ENCODE measurements around the gene TUBB4B.
A peak's percentile ranks its signal among the peaks of the same experiment; 100 is the strongest.

Gene TUBB4B

DNA sequence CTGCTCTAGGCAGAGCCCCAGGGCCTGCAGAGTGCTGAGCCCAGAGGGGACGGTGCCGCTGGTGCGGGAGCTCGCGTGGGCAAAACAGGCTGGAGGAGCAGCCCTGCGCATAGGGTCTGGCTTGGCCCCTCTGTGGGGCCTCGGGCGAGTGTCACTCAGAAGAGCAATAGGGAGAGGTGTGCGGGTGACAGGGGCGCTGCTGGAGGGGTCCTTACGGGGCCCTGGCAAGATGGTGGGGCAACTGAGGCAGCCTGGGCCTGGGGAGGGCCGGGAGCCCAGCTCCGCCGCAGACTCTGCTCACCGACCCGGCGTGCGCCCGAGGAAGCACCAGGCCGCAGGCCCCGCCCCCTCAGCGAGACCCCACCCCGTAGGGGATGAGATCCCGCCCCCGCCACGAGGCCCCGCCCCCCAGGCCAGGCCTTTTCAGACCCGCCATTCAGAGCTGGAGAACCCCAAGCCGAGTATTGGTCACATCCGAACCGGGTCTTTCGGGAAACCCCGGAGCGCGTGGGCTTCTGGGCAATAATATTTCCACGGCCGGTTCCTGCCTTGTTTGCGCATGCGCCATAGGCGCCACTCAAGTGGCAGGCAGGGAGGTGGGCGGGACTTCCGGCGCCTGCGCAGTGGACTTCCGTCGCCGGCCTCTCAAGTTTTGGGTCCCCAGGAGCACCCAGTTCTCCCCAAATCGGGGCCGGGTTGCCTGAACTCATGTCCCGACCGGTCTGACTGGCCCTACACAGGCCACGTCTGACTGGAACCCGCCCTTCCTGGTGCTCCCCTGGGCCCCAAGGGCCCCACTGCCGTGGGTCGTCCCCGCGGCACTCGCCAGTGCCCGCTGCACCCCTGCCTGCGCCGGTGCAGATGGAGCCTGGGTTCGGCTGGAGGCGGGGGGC is 17.8 kb upstream of the TUBB4B start:
- peak; percentile 96 for DNase-seq
- in situ Hi-C loops (cut with MboI; ENCODE audit: low pct_unique_long_range_greater_than_20kb, low sequenced_read_pairs): no loop called here

DNA sequence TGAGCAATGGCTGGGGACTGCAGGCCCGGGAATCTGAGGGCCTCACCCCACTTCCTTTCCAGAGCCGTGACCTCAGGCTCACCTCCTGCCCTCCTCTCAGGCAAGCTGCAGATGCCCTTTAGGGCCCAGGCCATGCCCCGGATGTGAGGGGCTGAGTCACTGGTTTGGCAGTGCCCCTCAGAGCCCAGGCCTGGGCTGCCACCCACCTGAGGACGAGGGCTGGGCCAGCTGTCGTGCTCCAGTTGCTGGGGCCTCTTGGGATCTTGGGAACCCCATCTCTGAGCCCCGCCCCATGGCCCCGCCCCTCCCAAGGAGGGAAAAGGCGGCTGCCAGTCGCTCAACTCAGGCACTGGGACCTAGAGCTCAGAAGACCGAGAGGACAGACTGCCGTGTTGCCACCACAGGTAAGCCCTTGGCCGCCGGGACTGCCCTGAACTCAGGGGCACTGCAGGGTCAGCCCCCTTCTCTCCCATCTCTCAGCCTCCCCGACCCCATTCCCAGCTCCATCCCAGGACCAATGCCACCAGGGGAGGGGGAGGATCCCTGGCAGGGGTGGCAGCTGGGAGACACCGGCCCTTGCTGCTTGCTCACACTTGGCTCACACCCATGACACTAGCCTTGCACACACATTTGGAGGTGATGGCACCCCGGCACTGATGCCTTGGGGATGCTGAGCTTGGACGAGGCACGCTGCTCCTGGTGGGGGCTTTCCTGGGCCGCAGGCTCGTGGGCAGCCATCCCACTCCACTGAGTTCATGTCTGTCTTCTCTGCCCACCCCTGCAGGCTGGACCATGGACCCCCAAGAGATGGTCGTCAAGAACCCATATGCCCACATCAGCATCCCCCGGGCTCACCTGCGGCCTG is 16.0 kb upstream of the TUBB4B start, which contains the start of gene CYSRT1:
CYSRT1 (plus strand) TSS at position 345 of the 865 bp plus-strand sequence; CDS start at position 793, 448 bp downstream.
- DNase-seq: no peak
- in situ Hi-C loops (cut with MboI; ENCODE audit: low pct_unique_long_range_greater_than_20kb, low sequenced_read_pairs): no loop called here

DNA sequence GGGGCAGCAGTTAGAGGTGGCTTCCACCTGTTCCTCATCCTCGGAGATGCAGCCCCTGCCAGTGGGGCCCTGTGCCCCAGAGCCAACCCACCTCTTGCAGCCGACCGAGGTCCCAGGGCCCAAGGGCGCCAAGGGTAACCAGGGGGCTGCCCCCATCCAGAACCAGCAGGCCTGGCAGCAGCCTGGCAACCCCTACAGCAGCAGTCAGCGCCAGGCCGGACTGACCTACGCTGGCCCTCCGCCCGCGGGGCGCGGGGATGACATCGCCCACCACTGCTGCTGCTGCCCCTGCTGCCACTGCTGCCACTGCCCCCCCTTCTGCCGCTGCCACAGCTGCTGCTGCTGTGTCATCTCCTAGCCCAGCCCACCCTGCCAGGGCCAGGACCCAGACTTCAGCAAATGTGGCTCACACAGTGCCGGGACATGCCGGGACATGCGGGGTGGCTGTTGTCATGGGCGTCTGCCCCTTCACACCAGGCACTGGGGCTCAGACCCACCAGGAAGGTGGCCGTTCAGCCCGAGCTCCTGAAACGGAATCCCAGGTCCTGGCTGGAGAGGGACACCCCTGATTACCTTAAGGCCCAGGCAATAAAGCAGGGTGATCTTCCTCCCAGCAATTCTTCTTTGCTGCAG is 15.3 kb upstream of the TUBB4B start:
- DNase-seq: no peak
- in situ Hi-C loops (cut with MboI; ENCODE audit: low pct_unique_long_range_greater_than_20kb, low sequenced_read_pairs): no loop called here

DNA sequence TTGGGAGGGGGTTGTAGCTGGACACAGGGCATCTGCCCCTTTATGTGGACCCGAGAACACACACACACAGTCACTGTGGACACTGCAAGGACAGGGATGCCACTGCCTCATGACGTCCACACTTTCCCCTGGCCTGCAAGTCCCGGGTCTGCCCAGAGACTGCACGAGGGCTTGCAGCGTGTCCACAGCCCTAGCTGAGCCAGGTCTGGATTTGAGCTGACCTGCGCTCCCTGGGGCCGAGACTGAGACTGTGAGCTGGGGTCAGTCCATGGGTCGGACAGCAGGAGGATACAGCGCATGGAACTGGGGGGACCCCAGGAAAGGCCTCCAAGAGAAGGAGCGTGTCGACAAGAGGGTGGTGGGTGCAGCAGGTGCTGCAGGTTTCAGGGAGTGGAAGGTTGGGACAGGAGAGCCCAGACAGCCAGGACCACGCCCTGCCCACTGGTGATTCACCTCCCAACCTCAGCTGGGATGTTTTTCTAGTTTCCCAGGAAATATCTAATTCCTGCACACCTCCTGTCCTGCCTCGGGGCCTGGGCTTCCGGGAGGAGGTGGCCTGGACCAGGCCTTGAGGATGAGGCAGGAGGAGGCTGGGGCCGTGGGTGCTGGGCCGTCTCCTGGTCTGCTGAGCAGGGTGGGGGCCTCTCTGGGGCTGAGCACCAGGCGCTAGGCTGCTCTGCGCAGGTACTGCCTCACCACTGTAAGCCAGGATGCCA is 14.6 kb upstream of the TUBB4B start:
- in situ Hi-C loops (cut with MboI; ENCODE audit: low pct_unique_long_range_greater_than_20kb, low sequenced_read_pairs): no loop called here
- DNase-seq: no peak

DNA sequence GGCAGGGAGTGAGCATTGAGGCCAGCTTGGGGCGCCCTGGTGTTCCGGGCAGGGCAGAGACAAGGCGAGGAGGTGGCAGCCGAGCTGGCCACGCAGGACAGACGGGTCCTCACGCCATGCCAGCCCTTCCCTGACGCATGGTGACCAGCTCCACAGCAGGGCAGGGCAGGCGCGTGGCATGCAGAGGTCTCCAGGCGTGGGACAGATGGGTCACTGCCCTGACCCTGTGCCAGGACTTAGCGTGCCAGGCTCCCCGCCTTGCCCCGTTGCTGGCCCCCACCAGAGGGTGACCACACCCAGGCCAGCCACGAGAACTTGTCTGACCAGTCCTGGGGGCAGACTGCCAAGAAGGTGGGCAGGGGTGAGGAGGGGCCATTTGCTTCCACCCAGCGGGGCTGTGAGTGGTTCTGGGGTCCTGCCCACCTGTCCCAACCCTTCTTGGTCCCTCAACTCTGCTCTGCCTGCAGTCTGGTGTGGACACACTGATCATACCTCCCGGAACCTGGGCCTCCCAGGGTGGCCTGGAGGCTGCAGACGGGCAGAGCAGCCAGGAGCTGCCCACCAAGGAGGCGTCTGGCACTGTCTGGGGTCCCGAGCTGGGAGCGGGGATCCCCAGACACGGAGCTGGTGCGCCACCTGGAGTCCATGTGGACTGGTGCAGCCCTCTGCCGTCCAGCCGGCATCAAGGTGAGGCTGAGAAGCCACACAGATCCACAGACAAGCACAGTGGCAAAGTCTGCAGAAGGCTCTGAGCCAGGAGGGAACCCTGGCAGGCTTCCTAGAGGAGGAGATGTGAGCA is 13.8 kb upstream of the TUBB4B start, which contains the start of gene RNF224:
RNF224 (plus strand) TSS at position 449 of the 799 bp plus-strand sequence. CDS start 834 bp downstream, outside the sequence.
- peak; percentile 86 for DNase-seq
- in situ Hi-C loops (cut with MboI; ENCODE audit: low pct_unique_long_range_greater_than_20kb, low sequenced_read_pairs): no loop called here

DNA sequence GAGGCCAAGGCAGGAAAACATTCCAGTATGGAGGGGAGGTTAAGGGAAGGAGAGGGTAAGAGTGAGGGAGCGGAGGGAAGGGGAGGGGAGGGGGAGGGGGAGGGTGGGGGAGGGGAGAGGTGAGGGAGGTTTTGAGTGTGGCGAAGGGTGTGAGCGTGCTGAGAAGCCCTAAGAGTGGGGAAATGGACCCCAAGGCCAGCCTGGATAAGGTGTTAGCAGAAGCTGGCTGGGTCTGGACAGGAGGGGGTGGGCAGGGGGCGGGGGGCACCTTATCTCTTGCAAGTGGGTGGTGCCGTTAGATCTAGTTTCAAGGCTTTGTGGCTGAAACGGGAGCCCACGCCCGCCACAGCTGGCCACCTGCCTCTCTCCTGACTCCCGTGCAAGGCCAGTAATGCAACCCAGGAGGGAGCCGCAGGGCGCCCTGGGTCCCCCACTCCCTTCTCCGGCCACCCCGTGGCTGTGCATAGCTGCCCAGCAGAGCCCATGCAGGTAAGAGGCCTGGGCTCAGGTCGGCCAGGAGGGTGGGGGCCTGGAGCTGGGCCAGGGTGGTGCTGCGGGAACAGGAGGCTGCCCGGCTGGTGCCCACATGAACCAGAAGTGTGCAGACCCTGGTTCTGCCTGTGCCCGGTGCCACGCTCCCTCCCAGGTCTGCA is 13.1 kb upstream of the TUBB4B start:
- in situ Hi-C loops (cut with MboI; ENCODE audit: low pct_unique_long_range_greater_than_20kb, low sequenced_read_pairs): no loop called here
- DNase-seq: no peak

DNA sequence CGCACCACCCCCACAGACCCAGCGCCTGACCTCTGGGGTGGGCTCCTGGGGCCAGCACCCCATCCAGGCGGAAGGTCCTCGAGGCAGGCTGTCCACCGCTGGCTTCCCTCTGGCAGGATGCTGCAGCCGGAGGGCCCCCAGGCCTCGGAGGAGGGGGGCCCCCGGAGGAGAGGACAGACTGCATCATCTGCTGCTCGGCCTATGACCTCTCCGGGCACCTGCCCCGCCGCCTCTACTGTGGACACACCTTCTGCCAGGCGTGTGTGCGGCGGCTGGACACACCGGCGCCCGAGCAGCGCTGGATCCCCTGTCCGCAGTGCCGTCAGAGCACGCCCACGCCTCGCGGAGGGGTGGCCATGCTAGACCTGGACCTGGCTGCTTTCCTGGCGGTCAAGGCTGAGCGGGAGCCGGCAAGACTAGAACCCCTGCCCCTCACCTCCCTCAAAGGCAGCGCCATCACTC is 12.6 kb upstream of the TUBB4B start:
- DNase-seq: no peak
- in situ Hi-C loops (cut with MboI; ENCODE audit: low pct_unique_long_range_greater_than_20kb, low sequenced_read_pairs): no loop called here

DNA sequence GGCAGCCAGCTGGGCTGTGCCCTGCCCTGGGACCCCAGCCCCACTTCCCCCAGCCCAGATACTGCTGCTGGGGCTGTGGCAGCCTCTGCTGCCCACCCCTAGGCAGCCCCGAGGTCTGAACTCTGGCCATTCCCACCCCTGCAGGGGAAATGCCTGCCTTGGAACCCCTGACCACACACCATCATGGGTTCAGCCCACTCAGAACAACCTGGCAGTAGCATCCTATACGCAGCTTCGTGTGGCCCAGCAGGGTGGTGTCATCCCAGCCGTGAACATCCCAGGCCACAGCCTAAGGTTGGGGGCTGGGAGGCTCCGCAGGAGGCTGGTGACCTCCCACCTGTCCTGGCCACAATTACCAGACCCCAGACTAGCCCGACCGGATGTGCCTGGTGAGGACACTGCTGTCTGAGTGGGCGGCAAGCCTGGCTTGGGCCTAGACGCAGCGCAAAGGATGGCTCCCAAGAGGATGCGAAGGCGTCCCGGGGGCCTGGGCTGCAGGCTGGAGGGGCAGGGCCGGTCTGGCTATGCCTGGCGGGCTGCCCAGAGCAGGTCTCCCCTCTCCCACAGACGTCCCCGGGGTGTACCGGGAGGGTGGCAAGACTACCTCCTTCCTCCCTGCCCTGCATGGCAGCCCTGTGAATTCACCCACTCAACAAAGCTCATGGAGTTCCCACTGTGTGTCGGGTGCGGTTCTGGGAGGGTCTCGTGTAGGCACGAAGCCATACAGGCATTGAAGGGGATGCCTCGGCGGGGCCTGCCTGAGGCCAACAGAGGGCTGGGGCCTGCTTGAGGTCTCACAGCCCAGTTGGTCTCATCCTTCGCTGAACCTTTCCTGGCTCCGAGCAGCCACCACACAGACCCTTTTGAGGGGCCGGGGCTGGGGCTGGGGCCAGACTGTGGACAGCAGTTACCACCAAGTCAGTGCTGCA is 11.9 kb upstream of the TUBB4B start:
- DNase-seq: no peak
- in situ Hi-C loops (cut with MboI; ENCODE audit: low pct_unique_long_range_greater_than_20kb, low sequenced_read_pairs): no loop called here

DNA sequence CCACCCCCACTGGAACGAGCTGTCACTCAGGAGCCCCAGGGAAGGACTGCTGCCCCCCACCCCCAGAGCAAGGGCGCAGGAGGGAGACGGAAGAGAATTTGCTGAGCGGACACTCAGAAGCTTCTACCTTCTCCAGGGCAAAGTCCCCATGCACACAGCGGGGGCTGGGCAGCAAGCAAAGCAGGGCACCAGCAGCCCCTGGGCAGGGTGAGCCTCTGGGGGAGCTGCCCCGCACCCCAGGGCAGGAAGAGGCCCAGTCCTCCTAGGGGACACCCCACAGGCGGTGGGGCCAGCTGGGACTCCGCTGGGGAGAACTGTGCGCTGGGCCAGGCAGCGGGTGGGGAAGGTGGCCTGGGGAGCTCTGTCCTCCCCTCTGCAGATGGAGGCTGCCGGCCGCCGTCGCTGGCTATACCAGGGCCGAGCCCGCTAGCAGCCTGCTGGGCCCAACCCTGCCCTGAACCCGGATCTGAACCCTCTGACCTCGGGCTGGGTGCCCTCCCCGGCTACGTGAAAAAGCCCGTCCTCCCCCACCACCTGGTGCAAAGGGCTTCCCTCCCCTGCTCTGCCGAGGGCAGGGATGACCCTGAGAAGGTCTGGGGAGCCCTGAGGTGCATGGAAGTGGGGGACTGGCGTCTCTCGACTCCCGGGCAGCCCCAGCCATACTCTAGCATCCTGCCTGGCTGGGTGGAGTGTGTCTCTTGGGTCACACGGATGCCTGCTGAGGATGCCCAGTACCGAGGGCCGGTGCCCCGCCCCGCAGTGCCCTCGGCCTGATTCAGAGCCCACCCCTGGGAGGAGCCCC is 11.0 kb upstream of the TUBB4B start:
- no peak for DNase-seq
- in situ Hi-C loops (cut with MboI; ENCODE audit: low pct_unique_long_range_greater_than_20kb, low sequenced_read_pairs): no loop called here

DNA sequence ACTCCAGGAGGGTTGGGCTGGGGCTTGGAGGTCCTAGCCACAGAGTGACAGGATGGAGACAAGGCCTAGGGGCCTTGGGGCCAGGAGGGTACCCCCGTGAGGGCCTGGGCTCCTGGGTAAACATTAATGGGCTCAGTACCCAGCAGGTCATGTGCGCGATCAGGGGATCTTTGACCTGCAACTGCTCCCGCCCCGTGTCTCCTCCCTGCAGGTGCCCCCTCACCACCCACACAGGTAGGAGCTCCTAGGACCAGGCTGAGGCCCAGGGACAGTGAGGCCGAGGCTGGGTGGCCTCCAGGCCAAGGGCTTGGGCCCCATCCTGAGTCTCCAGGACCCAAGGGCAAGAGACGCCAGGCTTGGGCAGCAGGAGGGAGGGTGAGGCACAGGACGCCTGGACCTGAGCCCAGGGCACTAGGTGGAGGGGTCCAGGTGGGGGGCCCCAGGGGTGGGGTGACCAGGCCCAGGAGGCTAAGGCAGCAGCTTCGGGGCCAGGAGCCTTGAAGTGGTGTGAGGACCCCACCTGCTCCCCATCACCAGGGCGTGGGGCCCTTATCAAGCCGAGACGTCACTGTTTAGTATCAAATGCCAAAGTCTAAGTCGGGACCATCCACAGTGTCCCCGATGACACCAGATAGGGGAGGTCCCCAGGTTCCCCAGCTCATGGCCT is 10.2 kb upstream of the TUBB4B start, which contains the start of gene SLC34A3:
SLC34A3 (plus strand) TSS at position 197 of the 667 bp plus-strand sequence. CDS start 802 bp downstream, outside the sequence.
- DNase-seq: no peak
- in situ Hi-C loops (cut with MboI; ENCODE audit: low pct_unique_long_range_greater_than_20kb, low sequenced_read_pairs): no loop called here

DNA sequence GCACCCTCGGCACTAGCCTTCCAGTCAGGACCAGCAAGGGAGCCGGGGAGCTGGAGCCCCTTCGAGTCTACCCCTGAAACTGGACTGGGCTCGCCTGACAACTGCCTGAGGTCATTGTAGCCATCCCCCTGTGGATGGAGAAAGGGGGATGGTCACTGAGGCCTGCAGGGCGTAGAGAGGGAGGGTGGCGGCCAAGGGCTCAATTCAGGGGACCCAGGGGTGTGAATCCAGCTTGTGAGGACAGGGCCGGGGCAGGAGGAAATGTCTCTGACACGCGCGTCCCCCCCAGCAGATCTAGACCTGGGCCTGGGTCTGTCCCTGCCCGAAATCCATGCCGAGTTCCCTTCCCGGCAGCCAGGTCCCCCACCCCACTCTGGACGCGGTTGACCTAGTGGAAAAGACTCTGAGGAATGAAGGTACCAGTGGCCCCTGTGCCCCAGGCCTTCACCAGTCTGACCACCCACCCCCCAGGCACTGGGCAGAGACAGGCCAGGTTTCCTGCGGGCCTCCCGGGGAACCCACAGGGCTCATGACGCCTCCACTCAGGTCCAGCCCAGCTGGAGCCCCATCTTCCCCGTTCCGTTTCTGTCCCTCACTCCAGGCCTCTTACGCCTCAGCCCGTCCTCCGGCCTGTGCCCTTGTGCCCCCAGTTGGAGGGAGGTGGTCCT is 9.6 kb upstream of the TUBB4B start:
- in situ Hi-C loops (cut with MboI; ENCODE audit: low pct_unique_long_range_greater_than_20kb, low sequenced_read_pairs): no loop called here
- no peak for DNase-seq

DNA sequence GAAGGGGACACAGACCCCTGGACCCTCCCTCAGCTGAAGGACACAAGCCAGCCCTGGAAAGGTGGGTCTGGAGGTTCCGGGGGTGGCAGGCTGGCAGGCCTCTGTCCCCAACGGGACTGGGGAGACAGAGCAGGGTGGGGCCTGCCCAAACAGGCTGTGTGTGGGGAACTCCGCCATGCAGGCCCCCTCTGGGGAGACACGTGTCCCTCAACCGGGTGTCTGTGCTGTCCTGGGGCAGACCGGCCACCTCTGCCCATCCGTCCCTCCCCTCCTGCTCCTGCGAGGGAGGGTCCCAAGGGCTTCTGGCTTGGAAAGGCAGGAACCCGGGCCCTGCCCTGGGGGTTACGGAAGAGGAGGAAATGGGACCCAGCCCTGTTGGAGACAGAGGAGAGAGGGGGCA is 9.0 kb upstream of the TUBB4B start:
- in situ Hi-C loops (cut with MboI; ENCODE audit: low pct_unique_long_range_greater_than_20kb, low sequenced_read_pairs): no loop called here
- no peak for DNase-seq

DNA sequence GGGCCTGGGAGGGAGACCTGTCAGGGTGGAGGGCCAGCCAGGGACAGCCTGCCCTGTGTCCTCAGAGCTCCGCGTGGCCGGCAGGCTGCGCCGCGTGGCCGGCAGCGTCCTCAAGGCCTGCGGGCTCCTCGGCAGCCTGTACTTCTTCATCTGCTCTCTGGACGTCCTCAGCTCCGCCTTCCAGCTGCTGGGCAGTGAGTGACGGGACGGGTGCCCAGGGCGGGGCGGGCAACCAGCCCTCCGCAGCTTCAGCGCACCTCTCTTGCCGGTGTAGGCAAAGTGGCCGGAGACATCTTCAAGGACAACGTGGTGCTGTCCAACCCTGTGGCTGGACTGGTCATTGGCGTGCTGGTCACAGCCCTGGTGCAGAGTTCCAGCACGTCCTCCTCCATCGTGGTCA is 8.6 kb upstream of the TUBB4B start:
- in situ Hi-C loops (cut with MboI; ENCODE audit: low pct_unique_long_range_greater_than_20kb, low sequenced_read_pairs): no loop called here
- no peak for DNase-seq

DNA sequence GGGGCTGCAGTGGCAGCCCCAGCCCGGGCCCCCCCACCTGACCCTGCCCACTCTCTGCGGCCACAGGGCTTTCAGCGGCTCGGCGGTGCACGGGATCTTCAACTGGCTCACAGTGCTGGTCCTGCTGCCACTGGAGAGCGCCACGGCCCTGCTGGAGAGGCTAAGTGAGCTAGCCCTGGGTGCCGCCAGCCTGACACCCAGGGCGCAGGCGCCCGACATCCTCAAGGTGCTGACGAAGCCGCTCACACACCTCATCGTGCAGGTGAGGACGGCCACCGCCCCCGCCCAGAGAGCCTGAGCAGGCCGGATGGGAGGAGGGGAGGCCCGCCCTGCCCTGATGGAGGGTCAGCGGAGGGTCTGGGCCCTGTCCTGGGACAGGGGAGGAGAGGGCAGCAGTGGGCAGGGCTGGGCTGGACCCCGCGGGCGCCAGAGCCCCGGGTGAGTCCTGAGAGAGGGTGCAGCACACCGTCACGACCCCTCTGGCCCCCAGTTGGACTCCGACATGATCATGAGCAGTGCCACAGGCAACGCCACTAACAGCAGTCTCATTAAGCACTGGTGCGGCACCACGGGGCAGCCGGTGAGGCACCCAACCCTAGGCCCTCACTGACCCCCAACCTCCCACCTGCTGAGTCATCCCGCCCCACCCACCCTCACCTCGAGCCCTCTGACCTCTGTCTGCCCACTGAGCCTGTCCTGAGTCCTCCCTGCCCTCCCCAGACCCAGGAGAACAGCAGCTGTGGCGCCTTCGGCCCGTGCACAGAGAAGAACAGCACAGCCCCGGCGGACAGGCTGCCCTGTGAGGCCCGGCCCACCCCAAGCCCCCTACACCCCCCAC is 7.7 kb upstream of the TUBB4B start:
- in situ Hi-C loops (cut with MboI; ENCODE audit: low pct_unique_long_range_greater_than_20kb, low sequenced_read_pairs): no loop called here
- DNase-seq: no peak

Data from KBM-7 (cell line).